ENCODE results near the gene BST1. TPM values are rescaled to one million over a fixed set of nuclear protein-coding genes. Genes with fewer than 3 reads are reported as not detected.

Gene BST1
- total RNA-seq, 6 donors from 2014 or later, result 4.2 to 19.5 (median 11.1) TPM

DNA sequence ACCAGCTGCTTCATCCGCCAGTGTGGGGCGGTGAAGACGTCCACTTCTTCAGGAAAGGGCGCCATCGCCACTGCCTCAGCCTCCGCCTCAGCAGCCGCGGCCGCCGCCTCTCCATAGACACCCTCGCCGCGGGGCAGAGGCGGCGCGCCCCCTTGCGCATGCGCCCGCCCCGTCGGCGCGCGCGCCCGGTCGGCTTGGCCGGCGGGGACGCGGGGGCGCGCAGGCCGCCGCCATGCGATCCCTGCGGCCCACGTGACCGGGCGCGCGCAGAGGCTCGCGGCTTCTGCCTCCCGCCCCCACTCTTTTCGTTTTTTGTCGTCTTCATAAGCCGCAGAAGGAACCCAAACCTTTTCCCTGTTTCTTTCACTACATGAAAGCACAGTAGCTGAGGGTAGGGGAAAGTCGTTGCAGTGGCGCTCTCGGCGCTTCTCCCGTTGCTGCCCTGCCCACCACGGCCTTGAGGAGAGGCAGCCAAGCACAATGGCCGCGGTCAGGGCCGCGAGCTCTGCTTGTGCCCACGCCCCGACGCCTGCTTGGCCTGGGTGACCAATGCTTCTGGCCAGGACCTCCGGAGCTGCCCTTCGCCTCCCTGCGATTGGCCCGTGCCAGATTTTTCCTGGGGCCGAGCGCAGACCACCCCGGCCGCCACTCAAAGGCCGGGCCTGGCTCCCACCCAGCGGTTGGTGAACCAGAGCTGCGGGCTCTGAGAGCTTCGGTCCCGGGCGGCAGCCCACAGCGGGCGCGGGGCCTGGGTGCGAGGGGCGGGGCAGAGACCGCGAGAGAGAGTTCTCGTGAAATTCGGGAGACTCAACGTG is 47.4 kb upstream of the BST1 start, which contains the start of gene FBXL5:
Gene FBXL5 (minus strand): TSS at position 135 of the 815 bp plus-strand sequence. CDS start 70 bp downstream, at position 65.
- Histone ChIP-seq H3K9me3 (no peaks in the 10 kb centered on the region), H3K36me3 (no peaks in the 10 kb centered on the region), H3K27ac (peak within 1 kb of the TSS; percentile 92 to 100 (median 99)), H3K4me1 (peaks cover 29 to 44% (median 43%) of the 10 kb centered on the region in 4 donors), H3K4me3 (peak within 1 kb of the TSS; percentile 83 to 96 (median 86)), H3K27me3 (no peaks in the 10 kb centered on the region)
- ATAC-seq (ENCODE audit: low FRiP score in 2 of 2) (peak; percentile 87 to 93), DNase-seq (peak; percentile 83 to 97)
- TF ChIP-seq CTCF (IDR thresholded peaks at IDR 0.05) (peak in 3 of 6 experiments; percentile 24 to 32 (median 30)), POLR2A (IDR thresholded peaks at IDR 0.05) (peak in 3 of 4 donors; percentile 80 to 95 (median 93)), EP300 (IDR thresholded peaks at IDR 0.05) (no peak), POLR2AphosphoS5 (IDR thresholded peaks at IDR 0.05) (peak; percentile 85 to 91)
- 7 to 17% methylated on average over 25 to 50 of the region's 85 CpGs for WGBS, 2 donors

- Histone ChIP-seq H3K9me3 (no peaks in the 10 kb centered on the region), H3K27me3 (no peaks in the 10 kb centered on the region), H3K4me1 (peaks cover 23 to 38% (median 37%) of the 10 kb centered on the region in 4 donors), H3K36me3 (no peaks in the 10 kb centered on the region), H3K4me3 (peak overlapping the region in 3 of 4 donors; percentile 83 to 96 (median 89)), H3K27ac (peak overlapping the region; percentile 92 to 100 (median 99))
- DNase-seq (peak in 1 of 2 donors; percentile 42), ATAC-seq (ENCODE audit: low FRiP score in 2 of 2) (peak in 1 of 2 donors; percentile 67)
- WGBS, 2 donors, result 69 to 75% methylated on average over 12 of the region's 12 CpGs
- TF ChIP-seq CTCF (IDR thresholded peaks at IDR 0.05) (no peak), POLR2A (IDR thresholded peaks at IDR 0.05) (no peak), POLR2AphosphoS5 (IDR thresholded peaks at IDR 0.05) (no peak), EP300 (IDR thresholded peaks at IDR 0.05) (no peak)
These were observed 46.8 kb upstream of the BST1 start for GRCh38 chr4:15656038-15656470.

DNA sequence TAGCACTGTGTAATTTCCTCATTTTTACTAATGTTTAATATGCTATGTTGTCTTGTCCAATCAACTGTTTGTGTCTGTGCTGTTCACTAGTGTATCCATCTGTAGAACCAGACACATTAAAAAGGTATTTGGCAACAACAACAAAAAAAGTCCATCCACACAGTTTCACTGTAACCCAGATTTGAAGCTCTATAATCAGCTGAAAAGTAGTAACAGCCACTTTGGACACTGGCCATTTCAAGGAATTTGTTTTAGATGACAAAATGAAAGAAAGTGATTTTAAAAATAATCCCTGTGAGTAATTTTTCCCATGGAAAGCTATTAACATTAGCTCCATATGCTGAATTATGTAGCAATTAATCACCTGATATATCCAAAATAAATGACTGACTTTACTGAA is 45.5 kb upstream of the BST1 start:
- ATAC-seq (ENCODE audit: low FRiP score in 2 of 2) (no peak), DNase-seq (no peak)
- H3K4me3 ChIP-seq, result no peak overlapping the region
- H3K4me1 ChIP-seq, result peaks cover 10 to 26% (median 24%) of the 10 kb centered on the region in 4 donors
- H3K9me3 ChIP-seq, result no peaks in the 10 kb centered on the region
- H3K36me3 ChIP-seq, result no peaks in the 10 kb centered on the region
- peak overlapping the region in 2 of 4 donors; percentile 40 to 92 for H3K27ac ChIP-seq
- TF ChIP-seq EP300 (IDR thresholded peaks at IDR 0.05), result no peak
- TF ChIP-seq POLR2AphosphoS5 (IDR thresholded peaks at IDR 0.05), result no peak
- no peak for TF ChIP-seq POLR2A (IDR thresholded peaks at IDR 0.05)
- no peak for TF ChIP-seq CTCF (IDR thresholded peaks at IDR 0.05)
- H3K27me3 ChIP-seq, result no peaks in the 10 kb centered on the region

DNA sequence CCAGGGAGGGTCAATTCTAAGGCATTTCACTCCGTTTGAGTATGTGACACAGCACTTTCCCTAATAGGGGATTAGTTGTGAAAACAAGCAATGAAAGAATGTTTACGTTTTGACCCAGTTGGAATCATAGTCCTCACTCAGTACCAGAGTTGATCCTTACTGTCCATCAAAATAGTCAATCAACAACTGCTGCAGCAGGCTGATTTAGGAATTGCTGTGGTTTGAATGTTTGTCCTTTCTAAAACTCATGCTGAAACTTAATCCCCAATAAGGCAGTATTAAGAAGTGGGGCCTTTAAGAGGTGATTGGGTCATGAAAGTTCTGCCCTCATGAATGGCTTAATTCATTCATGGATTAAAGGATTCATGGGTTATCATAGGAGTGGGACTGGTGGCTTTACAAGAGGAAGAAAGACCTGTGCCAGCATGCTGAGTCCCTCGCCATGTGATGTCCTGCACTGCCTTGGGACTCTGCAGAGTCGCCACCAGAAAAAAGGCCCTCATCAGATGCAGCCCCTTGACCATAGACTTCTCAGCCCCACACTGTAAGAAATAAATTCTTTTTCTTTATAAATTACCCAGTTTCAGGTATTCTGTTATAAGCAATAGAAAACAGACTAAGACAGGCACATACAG is 44.6 kb upstream of the BST1 start:
- WGBS, 2 donors, result 75 to 82% methylated on average over 4 of the region's 4 CpGs
- DNase-seq (peak in 1 of 2 donors; percentile 48), ATAC-seq (ENCODE audit: low FRiP score in 2 of 2) (no peak)
- peak overlapping the region in 3 of 4 donors; percentile 40 to 92 (median 63) for H3K27ac ChIP-seq
- TF ChIP-seq CTCF (IDR thresholded peaks at IDR 0.05) (no peak), POLR2AphosphoS5 (IDR thresholded peaks at IDR 0.05) (no peak), EP300 (IDR thresholded peaks at IDR 0.05) (no peak), POLR2A (IDR thresholded peaks at IDR 0.05) (no peak)
- H3K4me1 ChIP-seq, result peaks cover 1 to 17% (median 16%) of the 10 kb centered on the region in 4 donors
- H3K36me3 ChIP-seq, result no peaks in the 10 kb centered on the region
- H3K9me3 ChIP-seq, result no peaks in the 10 kb centered on the region
- H3K27me3 ChIP-seq, result no peaks in the 10 kb centered on the region
- peak overlapping the region in 1 of 4 donors; percentile 1 for H3K4me3 ChIP-seq

Data from upper lobe of left lung (tissue), 6 donors.